IPS DF 6.9 (cell line): ENCODE measurements around the gene STRN4.

Experiments
- DNase-seq: peaks from one replicate; pipeline ENCODE4 v3.0.0-alpha.2; 2013; ENCODE audit warnings: low read depth, low spot score
- H3K27ac ChIP-seq: one replicate; pipeline ENCODE4 v1.5.1; 2013; ENCODE audit warnings: low read length, control low read depth
- H3K27me3 ChIP-seq: 2 replicates; pipeline ENCODE4 v1.6.1; 2013; ENCODE audit warnings: mild to moderate bottlenecking, low read length; ENCODE audit not compliant: control insufficient read depth, insufficient read depth
- H3K36me3 ChIP-seq: 2 replicates; pipeline ENCODE4 v1.6.1; 2013; ENCODE audit warnings: low read length; ENCODE audit not compliant: control insufficient read depth, insufficient read depth
- H3K4me1 ChIP-seq: 2 replicates; pipeline ENCODE4 v1.6.1; 2013; ENCODE audit warnings: low read length; ENCODE audit not compliant: control insufficient read depth, insufficient read depth
- H3K4me3 ChIP-seq: 2 replicates; pipeline ENCODE4 v1.5.1; 2013; ENCODE audit warnings: mild to moderate bottlenecking, low read length
- H3K9me3 ChIP-seq: 2 replicates; pipeline ENCODE4 v1.6.1; 2013; ENCODE audit warnings: low read length, inconsistent platforms; ENCODE audit not compliant: control insufficient read depth, insufficient read depth
- WGBS: extraction: QIAGEN DNeasy Blood & Tissue Kit; methylation state at CpG from one replicate; pipeline ENCODE4 v1.1.7; 2013; ENCODE audit warnings: mixed read lengths, missing lambda C conversion rate; ENCODE audit not compliant: insufficient read length, insufficient coverage; 5-methylcytosine and 5-hydroxymethylcytosine counted together

Gene STRN4

DNA sequence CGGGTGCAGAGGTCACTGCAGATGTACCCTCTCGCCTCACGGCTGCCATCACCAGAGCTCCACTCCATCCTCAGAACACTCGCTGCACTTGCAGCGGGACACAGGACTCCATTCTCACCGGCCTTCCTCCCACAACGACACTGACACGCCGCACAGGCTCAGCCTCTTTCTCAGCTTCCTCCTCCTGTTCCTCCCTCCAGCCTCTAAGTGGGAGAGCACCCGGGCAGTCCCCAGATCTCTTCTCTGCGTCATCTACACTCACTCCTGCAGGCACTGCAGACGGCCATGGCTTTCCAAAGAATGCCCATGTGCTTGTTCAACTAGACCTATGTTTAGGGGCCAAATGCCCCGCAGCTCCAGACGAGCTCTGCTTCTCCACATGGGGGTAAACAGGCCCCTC lies 14.7 kb downstream of the STRN4 start:
- Histone ChIP-seq H3K9me3 (no peaks in the 10 kb centered on the region), H3K4me3 (no peak overlapping the region), H3K4me1 (no peaks in the 10 kb centered on the region; the same call in 1 of the 2 replicates), H3K27me3 (no peaks in the 10 kb centered on the region), H3K27ac (no peak overlapping the region), H3K36me3 (peaks cover 61% of the 10 kb centered on the region)
- WGBS = no CpG with 5 or more reads among the region's 14 CpGs
- no peak for DNase-seq

DNA sequence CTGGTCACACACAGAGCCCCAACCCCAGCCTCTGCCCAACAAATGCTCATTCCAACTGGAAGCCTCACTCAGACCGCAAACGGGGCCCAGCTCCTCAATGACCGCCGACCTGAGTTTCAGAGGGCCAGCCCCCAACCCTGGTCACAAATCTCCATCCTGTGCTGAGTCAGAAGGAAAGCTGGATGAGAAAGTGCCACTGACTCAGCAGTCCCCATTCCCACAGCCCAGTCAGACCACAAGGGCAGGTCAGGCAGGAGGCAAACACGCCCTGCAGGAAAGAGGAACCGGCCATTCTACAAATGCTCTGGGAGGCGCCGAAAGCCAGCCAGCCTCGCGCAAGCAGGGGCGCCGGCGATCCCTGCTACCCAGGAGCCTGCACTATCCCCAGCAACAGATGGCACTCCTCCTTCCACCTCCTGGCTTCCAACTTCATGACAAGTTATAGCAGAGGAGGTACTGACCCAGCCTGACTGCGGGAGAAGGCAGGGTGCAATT lies 15.2 kb downstream of the STRN4 start:
- no peak overlapping the region for H3K27ac ChIP-seq

DNA sequence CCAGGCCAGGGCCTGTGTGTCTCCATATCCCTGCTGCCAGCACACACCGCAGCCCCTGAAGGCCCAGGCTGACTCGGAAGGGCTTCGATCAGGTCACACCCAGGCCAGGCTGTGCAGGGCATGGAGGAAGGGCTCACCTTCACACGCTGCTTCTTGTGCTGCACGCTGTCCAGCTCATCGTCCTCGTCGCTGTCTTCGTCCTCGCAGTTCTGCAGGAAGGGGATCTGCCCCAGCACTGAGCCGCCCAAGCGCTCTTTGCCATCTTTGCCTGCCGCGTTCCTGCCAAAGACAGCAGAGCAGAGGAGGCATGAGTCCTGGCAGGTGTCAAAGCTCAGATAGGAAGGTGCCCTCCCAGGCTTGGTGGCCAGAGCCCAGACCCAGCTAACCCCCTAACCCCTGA lies 15.7 kb downstream of the STRN4 start:
- WGBS = no CpG with 5 or more reads among the region's 14 CpGs
- H3K9me3 ChIP-seq = no peaks in the 10 kb centered on the region
- H3K27me3 ChIP-seq = no peaks in the 10 kb centered on the region
- no peak for DNase-seq
- peaks cover 66% of the 10 kb centered on the region for H3K36me3 ChIP-seq
- H3K4me1 ChIP-seq = no peaks in the 10 kb centered on the region; the same call in 1 of the 2 replicates
- no peak overlapping the region for H3K4me3 ChIP-seq
- H3K27ac ChIP-seq = no peak overlapping the region

More for the DNA sequence above, 15.2 kb downstream of the STRN4 start:
- Histone ChIP-seq H3K4me3 (no peak overlapping the region), H3K36me3 (peaks cover 62% of the 10 kb centered on the region), H3K27me3 (no peaks in the 10 kb centered on the region), H3K4me1 (no peaks in the 10 kb centered on the region; the same call in 1 of the 2 replicates), H3K9me3 (no peaks in the 10 kb centered on the region)
- no CpG with 5 or more reads among the region's 14 CpGs for WGBS
- no peak for DNase-seq

DNA sequence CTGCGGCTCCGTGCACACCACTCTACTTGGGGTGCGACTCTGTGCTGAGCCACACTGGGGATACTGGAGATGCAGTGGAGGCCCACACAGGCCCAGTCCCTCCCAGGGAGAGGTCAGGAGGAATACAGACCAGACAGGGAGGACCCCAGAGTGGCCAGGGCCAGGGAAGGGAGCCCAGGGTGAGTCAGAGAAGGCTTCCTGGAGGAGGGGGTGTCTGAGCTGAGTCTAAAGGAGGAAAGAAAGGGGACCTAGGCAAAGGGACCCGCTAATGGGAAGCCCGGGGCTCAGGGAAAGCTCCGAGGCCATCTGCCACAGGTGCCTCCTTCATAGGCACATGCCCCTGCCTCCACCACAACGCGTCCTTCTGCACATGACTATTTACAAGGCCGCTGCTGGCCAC lies 16.1 kb downstream of the STRN4 start:
- Histone ChIP-seq H3K27me3 (no peaks in the 10 kb centered on the region), H3K27ac (no peak overlapping the region), H3K4me1 (no peaks in the 10 kb centered on the region; the same call in 1 of the 2 replicates), H3K9me3 (no peaks in the 10 kb centered on the region), H3K36me3 (peaks cover 70% of the 10 kb centered on the region), H3K4me3 (no peak overlapping the region)
- no CpG with 5 or more reads among the region's 9 CpGs for WGBS
- no peak for DNase-seq

DNA sequence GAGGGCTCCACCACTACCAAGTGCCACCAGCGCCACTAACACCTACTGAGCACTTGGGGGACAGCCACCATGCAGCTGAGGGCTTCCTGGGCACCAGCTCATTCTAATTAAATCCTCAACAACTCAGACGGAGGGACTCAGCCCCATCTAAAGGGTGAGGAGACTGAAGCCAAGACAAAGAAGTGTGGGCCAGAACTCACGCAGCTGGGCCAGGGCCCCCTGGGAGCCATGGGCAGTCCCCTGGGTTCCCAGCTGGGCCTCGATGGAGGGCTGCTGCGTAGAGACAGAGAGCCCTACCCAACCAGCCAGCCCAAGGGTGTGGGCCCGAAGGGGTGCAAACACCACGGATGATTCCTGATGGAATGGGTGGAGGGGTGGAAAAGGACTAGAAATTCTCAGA lies 16.6 kb downstream of the STRN4 start:
- no peaks in the 10 kb centered on the region; the same call in 1 of the 2 replicates for H3K4me1 ChIP-seq
- WGBS = no CpG with 5 or more reads among the region's 7 CpGs

DNA sequence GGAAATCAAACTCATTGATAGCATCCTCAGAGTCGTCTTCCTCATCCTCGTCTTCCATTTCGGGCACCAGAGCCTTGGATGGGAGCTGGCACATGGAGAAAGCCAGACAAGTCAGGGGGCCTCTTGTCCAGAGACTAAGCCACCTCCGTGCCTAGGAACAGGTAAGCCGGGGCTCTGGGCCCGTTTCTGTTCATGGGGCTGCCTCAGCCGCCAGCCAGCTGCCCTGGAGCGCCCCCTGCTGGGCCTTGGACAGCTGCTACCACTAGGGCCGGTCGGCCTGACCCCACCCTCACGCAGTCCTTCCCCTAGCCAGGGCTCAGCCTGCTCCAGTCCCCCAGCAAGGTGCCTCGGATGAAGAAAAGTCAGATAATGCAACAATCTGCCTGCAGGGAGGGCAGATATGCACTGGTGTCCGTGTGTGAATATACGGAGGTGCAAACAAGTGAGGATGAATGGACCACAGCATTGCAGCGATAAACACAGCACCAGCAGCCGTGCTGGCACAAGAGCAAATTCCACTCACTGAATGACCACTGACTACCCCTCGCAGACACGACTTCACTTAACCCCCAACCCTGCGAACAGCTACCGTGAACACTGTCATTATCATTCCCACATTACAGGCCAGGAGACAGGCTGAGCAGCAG lies 17.4 kb downstream of the STRN4 start:
- no CpG with 5 or more reads among the region's 20 CpGs for WGBS
- Histone ChIP-seq H3K27ac (no peak overlapping the region), H3K27me3 (no peaks in the 10 kb centered on the region), H3K4me1 (no peaks in the 10 kb centered on the region; the same call in 1 of the 2 replicates), H3K9me3 (no peaks in the 10 kb centered on the region), H3K4me3 (no peak overlapping the region), H3K36me3 (peaks cover 77% of the 10 kb centered on the region)
- no peak for DNase-seq

More for the DNA sequence above, 16.6 kb downstream of the STRN4 start:
- Histone ChIP-seq H3K36me3 (peaks cover 75% of the 10 kb centered on the region), H3K9me3 (no peaks in the 10 kb centered on the region), H3K27ac (no peak overlapping the region), H3K27me3 (no peaks in the 10 kb centered on the region), H3K4me3 (no peak overlapping the region)
- no peak for DNase-seq

DNA sequence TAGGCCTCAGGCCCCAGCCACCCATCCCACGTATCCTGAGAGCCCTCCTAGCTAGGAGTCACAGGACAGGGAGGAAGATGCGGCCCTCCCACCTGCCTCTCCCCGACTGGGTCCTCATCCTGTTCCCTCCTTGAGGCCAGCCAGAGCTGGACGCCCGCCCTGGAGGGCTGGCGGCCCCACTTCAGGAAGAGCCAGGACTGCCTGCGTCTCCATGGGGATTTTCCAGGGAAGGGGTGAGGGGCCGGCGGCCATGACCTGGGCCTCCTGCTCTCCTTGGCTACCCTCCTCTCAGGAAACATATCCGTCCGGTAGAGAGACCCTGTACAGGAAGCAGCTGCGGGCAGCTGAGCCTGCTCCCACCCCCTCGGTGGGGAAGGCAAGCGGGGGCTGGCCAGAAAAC lies 18.0 kb downstream of the STRN4 start:
- Histone ChIP-seq H3K36me3 (peaks cover 78% of the 10 kb centered on the region), H3K4me3 (no peak overlapping the region), H3K4me1 (no peaks in the 10 kb centered on the region; the same call in 1 of the 2 replicates), H3K9me3 (no peaks in the 10 kb centered on the region), H3K27ac (no peak overlapping the region), H3K27me3 (no peaks in the 10 kb centered on the region)
- no CpG with 5 or more reads among the region's 14 CpGs for WGBS
- no peak for DNase-seq

DNA sequence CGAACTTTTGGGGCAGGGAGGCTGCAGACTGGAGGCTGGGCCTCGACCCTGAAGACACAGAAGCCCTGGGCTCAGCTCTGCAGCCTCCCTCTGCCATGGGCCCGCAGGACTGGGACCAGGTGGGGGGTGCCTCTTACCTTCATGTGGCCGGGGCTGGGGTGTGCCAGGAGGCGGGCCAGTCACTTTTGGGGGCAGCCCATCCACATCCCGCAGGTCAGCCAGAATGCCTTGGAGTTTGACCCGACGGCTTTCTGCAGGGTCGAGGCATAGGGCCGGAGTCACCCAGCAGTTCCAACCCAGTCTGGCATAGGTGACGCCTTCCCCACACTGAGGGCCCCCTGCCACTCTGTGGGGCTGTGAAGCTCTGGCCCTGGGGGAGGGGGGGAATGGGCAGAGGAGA lies 18.5 kb downstream of the STRN4 start:
- DNase-seq = no peak
- Histone ChIP-seq H3K4me1 (no peaks in the 10 kb centered on the region; the same call in 1 of the 2 replicates), H3K27ac (no peak overlapping the region), H3K36me3 (peaks cover 78% of the 10 kb centered on the region), H3K27me3 (no peaks in the 10 kb centered on the region), H3K9me3 (no peaks in the 10 kb centered on the region), H3K4me3 (no peak overlapping the region)
- no CpG with 5 or more reads among the region's 11 CpGs for WGBS

DNA sequence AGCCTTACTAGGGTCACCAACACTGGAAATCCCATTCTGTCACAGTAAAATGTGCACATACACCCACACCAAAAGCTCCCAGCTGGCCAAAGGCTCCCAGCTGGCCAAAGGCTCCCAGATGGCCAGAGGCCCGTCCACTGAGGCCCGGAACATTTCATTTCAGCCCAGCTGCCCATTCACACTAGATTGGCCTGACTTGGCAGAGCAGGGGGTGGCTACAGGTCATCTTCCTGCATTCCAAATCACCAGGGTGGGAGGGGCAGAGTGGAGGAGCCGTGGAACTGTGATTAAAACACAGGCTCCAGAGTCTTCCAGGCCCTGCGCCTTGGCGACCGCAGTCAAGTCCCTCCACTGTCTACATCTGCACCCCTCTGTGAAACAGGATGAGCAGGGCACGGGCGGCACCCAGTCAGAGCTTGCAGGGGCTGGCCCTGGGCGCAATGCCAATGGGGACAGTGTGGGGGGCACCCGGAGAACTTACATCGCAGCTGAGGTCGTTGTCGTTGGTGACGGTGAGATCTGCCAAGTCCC lies 19.2 kb downstream of the STRN4 start:
- DNase-seq = no peak
- no peaks in the 10 kb centered on the region for H3K9me3 ChIP-seq
- H3K27ac ChIP-seq = no peak overlapping the region
- H3K36me3 ChIP-seq = peaks cover 78% of the 10 kb centered on the region
- H3K4me3 ChIP-seq = no peak overlapping the region
- H3K27me3 ChIP-seq = no peaks in the 10 kb centered on the region
- WGBS = no CpG with 5 or more reads among the region's 14 CpGs
- no peaks in the 10 kb centered on the region for H3K4me1 ChIP-seq

DNA sequence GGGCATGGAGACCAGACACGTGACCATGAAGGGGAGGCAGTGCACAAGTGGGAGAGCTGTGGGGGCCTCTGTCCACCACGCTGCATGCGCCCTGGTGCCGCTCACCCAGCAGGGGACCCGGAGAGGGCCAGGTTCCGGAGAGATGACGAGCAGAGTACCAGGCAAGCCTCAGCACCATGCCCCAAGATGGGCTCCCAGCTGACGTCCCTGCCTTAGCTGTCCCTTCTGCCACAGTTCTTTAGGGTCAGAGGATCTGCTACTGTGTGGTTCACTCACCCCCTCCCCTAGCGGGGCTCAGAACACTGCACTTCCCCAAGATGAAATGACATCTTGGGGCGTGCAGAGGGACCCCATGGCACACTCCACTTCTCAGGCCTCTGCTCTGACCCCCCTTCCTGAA lies 19.7 kb downstream of the STRN4 start:
- no peak overlapping the region for H3K4me3 ChIP-seq
- H3K27ac ChIP-seq = no peak overlapping the region
- no peaks in the 10 kb centered on the region for H3K27me3 ChIP-seq
- H3K9me3 ChIP-seq = no peaks in the 10 kb centered on the region
- no CpG with 5 or more reads among the region's 10 CpGs for WGBS
- no peaks in the 10 kb centered on the region for H3K4me1 ChIP-seq
- H3K36me3 ChIP-seq = peaks cover 79% of the 10 kb centered on the region
- DNase-seq = no peak
